HEK293 (cell line): ENCODE measurements around the gene SLC51B.

Source experiments
- CTCF ChIA-PET: fragments of 350-600 bp; formaldehyde crosslinking; extraction: SDS; loops from one replicate; lab custom pipeline; 2021; ENCODE audit warnings: antibody characterized with exemption; lab: Yijun Ruan, JAX
- POLR2A ChIA-PET: fragments of 300-600 bp; formaldehyde crosslinking; extraction: SDS; loops from one replicate; lab custom pipeline; 2020; ENCODE audit warnings: antibody characterized with exemption, inconsistent platforms; lab: Yijun Ruan, JAX
- H3K27ac ChIP-seq: fragments of 200-500 bp; sonication (Bioruptor generic); 2 replicates; pipeline ENCODE4 v1.5.1; 2014; ENCODE audit warnings: low read depth, low read length, control low read depth, inconsistent platforms; ENCODE audit errors: extremely low read depth
- H3K36me3 ChIP-seq, 2 experiments: fragments of 200-500 bp in 1 of 2; sonication (Bioruptor generic) in 1 of 2; 1 replicate in 1 of 2; 2 replicates in 1 of 2; pipeline ENCODE4 v1.5.1; 2014 to 2017; ENCODE audit warnings: inconsistent platforms in 2 of 2, low read length in 2 of 2; ENCODE audit not compliant: control insufficient read depth in 2 of 2, insufficient read depth in 1 of 2
- H3K4me1 ChIP-seq: fragments of 200-500 bp; sonication (Bioruptor generic); 2 replicates; pipeline ENCODE4 v1.5.1; 2014; ENCODE audit warnings: mild to moderate bottlenecking, low read length, inconsistent platforms; ENCODE audit not compliant: control insufficient read depth, insufficient read depth
- H3K4me3 ChIP-seq: 2 replicates; pipeline ENCODE4 v1.5.1; 2011; ENCODE audit warnings: low read depth, mild to moderate bottlenecking, control low read depth, low read length, moderate library complexity
- H3K9me3 ChIP-seq: fragments of 200-500 bp; sonication (Bioruptor generic); 2 replicates; pipeline ENCODE4 v1.5.1; 2014; ENCODE audit warnings: low read depth, low read length, inconsistent platforms; ENCODE audit not compliant: control insufficient read depth, insufficient read depth
- EGR2 ChIP-seq: fragments of 450-650 bp; formaldehyde crosslinking; IDR thresholded peaks from 2 replicates; pipeline ENCODE4 v1.5.1; 2016; ENCODE audit warnings: low read depth, missing biosample characterization, missing genetic modification characterization
- FEZF1 ChIP-seq: fragments of 450-650 bp; formaldehyde crosslinking; IDR thresholded peaks from 2 replicates; pipeline ENCODE4 v1.5.1; 2016; ENCODE audit warnings: missing biosample characterization, missing genetic modification characterization
- GLI2 ChIP-seq: fragments of 450-650 bp; formaldehyde crosslinking; IDR thresholded peaks from 2 replicates; pipeline ENCODE4; 2017; ENCODE audit warnings: missing biosample characterization, missing genetic modification characterization, low read depth, borderline replicate concordance
- GLI4 ChIP-seq: fragments of 450-650 bp; formaldehyde crosslinking; IDR thresholded peaks from 2 replicates; pipeline ENCODE4 v1.5.1; 2016; ENCODE audit warnings: missing biosample characterization, missing genetic modification characterization
- GLIS1 ChIP-seq: fragments of 450-650 bp; formaldehyde crosslinking; IDR thresholded peaks from 2 replicates; pipeline ENCODE4 v1.5.1; 2016; ENCODE audit warnings: missing biosample characterization, missing genetic modification characterization
- IKZF3 ChIP-seq: fragments of 450-650 bp; IDR thresholded peaks from 2 replicates; pipeline ENCODE4 v1.5.0; 2018; ENCODE audit warnings: missing biosample characterization, mild to moderate bottlenecking, missing genetic modification characterization, moderate library complexity
- KLF16 ChIP-seq: fragments of 450-650 bp; formaldehyde crosslinking; IDR thresholded peaks from 2 replicates; pipeline ENCODE4 v1.5.1; 2017; ENCODE audit warnings: missing biosample characterization, missing genetic modification characterization
- OVOL3 ChIP-seq: fragments of 450-650 bp; formaldehyde crosslinking; IDR thresholded peaks from 2 replicates; pipeline ENCODE4 v1.5.1; 2016; ENCODE audit warnings: missing biosample characterization, missing genetic modification characterization
- SCRT2 ChIP-seq: fragments of 450-650 bp; formaldehyde crosslinking; IDR thresholded peaks from 2 replicates; pipeline ENCODE4 v1.5.1; 2016; ENCODE audit warnings: missing biosample characterization, missing genetic modification characterization
- TCF7L2 ChIP-seq: IDR thresholded peaks from 2 replicates; pipeline ENCODE4 v1.6.1; 2011; ENCODE audit warnings: low read depth, mild to moderate bottlenecking, inconsistent platforms, low read length, moderate library complexity, borderline replicate concordance
- TSHZ1 ChIP-seq: fragments of 450-650 bp; formaldehyde crosslinking; IDR thresholded peaks from 2 replicates; pipeline ENCODE4 v1.5.1; 2016; ENCODE audit warnings: missing biosample characterization, missing genetic modification characterization, borderline replicate concordance
- WT1 ChIP-seq: fragments of 450-650 bp; formaldehyde crosslinking; IDR thresholded peaks from 2 replicates; pipeline ENCODE4 v1.5.1; 2016; ENCODE audit warnings: missing biosample characterization, missing genetic modification characterization
- YY2 ChIP-seq: fragments of 450-650 bp; formaldehyde crosslinking; IDR thresholded peaks from 2 replicates; pipeline ENCODE4 v1.5.1; 2016; ENCODE audit warnings: missing biosample characterization, missing genetic modification characterization
- ZFP69B ChIP-seq: fragments of 450-650 bp; formaldehyde crosslinking; IDR thresholded peaks from 2 replicates; pipeline ENCODE4 v1.5.1; 2016; ENCODE audit warnings: missing biosample characterization, missing genetic modification characterization
- ZNF146 ChIP-seq: fragments of 450-650 bp; formaldehyde crosslinking; IDR thresholded peaks from 2 replicates; pipeline ENCODE4 v1.5.1; 2016; ENCODE audit warnings: missing biosample characterization, missing genetic modification characterization
- ZNF16 ChIP-seq: fragments of 450-650 bp; formaldehyde crosslinking; IDR thresholded peaks from 2 replicates; pipeline ENCODE4 v1.5.1; 2016; ENCODE audit warnings: low read depth, missing biosample characterization, missing genetic modification characterization
- ZNF211 ChIP-seq: fragments of 450-650 bp; formaldehyde crosslinking; IDR thresholded peaks from 2 replicates; pipeline ENCODE4 v1.5.1; 2016; ENCODE audit warnings: low read depth, missing biosample characterization, missing genetic modification characterization
- ZNF530 ChIP-seq: fragments of 450-650 bp; formaldehyde crosslinking; IDR thresholded peaks from 2 replicates; pipeline ENCODE4 v1.5.1; 2016; ENCODE audit warnings: low read depth, missing biosample characterization, missing genetic modification characterization
- ZNF654 ChIP-seq: fragments of 450-650 bp; formaldehyde crosslinking; IDR thresholded peaks from 2 replicates; pipeline ENCODE4 v1.5.1; 2016; ENCODE audit warnings: low read depth, missing biosample characterization, missing genetic modification characterization
- ZNF707 ChIP-seq: fragments of 450-650 bp; formaldehyde crosslinking; IDR thresholded peaks from 2 replicates; pipeline ENCODE4 v1.5.1; 2016; ENCODE audit warnings: missing biosample characterization, missing genetic modification characterization
- ZNF76 ChIP-seq: fragments of 450-650 bp; formaldehyde crosslinking; IDR thresholded peaks from 2 replicates; pipeline ENCODE4; 2016; ENCODE audit warnings: low read depth, missing biosample characterization, missing genetic modification characterization, borderline replicate concordance
- ZSCAN23 ChIP-seq: fragments of 450-650 bp; formaldehyde crosslinking; IDR thresholded peaks from 2 replicates; pipeline ENCODE4 v1.5.1; 2016; ENCODE audit warnings: missing biosample characterization, missing genetic modification characterization
- ZSCAN30 ChIP-seq: fragments of 450-650 bp; IDR thresholded peaks from 2 replicates; pipeline ENCODE4 v1.5.1; 2018; ENCODE audit warnings: missing biosample characterization, mild to moderate bottlenecking, missing genetic modification characterization, moderate library complexity
- ZSCAN5A ChIP-seq: fragments of 450-650 bp; formaldehyde crosslinking; IDR thresholded peaks from 2 replicates; pipeline ENCODE4 v1.5.1; 2016; ENCODE audit warnings: missing biosample characterization, missing genetic modification characterization
- TF ChIP-seq, protein P1 (sequence below): fragments of 450-650 bp; formaldehyde crosslinking; IDR thresholded peaks from 2 replicates; pipeline ENCODE4 v1.5.1; 2017; ENCODE audit warnings: missing biosample characterization, missing genetic modification characterization
- TF ChIP-seq, protein P2 (sequence below): fragments of 450-650 bp; formaldehyde crosslinking; IDR thresholded peaks from 2 replicates; pipeline ENCODE4 v1.5.1; 2016; ENCODE audit warnings: missing biosample characterization, missing genetic modification characterization, low read depth
- TF ChIP-seq, protein P3 (sequence below): fragments of 450-650 bp; formaldehyde crosslinking; IDR thresholded peaks from 2 replicates; pipeline ENCODE4 v1.5.1; 2016; ENCODE audit warnings: missing biosample characterization, missing genetic modification characterization

The SLC51B gene

DNA sequence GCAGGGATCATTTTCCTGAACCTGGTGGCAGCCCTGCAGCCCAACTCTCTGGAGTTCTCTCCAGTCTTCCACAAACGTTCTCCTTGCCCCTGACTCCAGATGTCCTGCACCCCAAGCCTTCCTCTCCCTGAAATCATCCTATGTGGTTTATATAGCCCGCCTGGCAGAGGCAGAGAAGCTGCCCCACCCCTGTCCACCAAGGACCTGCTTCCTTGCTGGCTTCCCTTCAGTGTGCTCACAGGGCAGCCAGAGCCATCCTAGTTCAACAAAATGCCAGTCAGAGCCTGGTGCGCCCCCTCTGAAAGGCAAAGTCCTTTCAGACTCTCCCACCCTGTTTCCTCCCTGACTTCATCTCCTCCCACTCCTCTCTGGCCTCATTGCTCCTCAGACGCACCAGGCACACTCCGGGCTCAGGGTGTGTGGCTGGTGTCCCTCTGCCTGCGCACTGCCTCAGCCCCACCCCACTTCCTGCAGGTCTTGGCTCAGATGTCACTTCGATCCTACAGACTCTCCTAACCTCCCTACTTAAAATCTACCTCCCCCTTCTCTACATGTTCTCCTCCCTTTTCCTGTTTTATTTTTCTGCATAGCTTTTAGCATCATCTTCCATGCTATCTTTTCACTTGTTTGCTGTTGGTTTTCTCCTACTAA lies 37.2 kb downstream of the SLC51B start (continued):
- TF ChIP-seq, protein P1, sequence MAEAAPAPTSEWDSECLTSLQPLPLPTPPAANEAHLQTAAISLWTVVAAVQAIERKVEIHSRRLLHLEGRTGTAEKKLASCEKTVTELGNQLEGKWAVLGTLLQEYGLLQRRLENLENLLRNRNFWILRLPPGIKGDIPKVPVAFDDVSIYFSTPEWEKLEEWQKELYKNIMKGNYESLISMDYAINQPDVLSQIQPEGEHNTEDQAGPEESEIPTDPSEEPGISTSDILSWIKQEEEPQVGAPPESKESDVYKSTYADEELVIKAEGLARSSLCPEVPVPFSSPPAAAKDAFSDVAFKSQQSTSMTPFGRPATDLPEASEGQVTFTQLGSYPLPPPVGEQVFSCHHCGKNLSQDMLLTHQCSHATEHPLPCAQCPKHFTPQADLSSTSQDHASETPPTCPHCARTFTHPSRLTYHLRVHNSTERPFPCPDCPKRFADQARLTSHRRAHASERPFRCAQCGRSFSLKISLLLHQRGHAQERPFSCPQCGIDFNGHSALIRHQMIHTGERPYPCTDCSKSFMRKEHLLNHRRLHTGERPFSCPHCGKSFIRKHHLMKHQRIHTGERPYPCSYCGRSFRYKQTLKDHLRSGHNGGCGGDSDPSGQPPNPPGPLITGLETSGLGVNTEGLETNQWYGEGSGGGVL (tag by site-specific recombination) = peak; percentile 70

DNA sequence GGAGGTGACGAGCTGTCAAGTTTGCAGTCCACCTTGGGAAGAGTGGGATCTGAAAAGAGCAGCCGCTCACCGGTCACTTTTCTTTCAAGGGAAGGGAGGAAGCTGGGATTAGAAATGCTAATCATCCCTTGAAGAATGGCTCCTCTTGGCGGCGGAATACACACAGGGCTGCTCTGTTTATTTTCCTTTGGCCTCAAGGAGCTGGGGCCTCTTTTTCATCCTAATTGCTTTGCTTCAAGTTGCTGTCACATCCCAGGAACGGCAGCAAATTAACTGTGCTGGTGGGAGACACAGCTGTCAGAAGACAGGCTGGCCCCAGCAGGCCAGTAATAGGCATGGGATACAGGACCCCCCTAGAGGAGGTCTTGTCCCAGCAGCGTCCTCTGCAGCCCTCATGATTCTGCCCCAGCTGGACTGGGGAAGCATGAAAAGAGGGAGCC lies 38.1 kb downstream of the SLC51B start:
- POLR2A ChIA-PET = no interaction called here
- no peak overlapping the region for H3K4me3 ChIP-seq
- peak; percentile 70 for TF ChIP-seq WT1
- TF ChIP-seq ZNF146 (tag by site-specific recombination) = no peak
- no peak for TF ChIP-seq ZNF76 (tag by site-specific recombination)
- TF ChIP-seq GLI2 = no peak
- no peak for TF ChIP-seq ZNF211 (tag by site-specific recombination)
- TF ChIP-seq ZNF530 (tag by site-specific recombination) = no peak
- TF ChIP-seq YY2 (tag by site-specific recombination) = no peak
- no peak for TF ChIP-seq GLI4 (tag by site-specific recombination)
- TF ChIP-seq OVOL3 = no peak
- TF ChIP-seq, protein P2, sequence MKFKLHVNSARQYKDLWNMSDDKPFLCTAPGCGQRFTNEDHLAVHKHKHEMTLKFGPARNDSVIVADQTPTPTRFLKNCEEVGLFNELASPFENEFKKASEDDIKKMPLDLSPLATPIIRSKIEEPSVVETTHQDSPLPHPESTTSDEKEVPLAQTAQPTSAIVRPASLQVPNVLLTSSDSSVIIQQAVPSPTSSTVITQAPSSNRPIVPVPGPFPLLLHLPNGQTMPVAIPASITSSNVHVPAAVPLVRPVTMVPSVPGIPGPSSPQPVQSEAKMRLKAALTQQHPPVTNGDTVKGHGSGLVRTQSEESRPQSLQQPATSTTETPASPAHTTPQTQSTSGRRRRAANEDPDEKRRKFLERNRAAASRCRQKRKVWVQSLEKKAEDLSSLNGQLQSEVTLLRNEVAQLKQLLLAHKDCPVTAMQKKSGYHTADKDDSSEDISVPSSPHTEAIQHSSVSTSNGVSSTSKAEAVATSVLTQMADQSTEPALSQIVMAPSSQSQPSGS = no peak
- TF ChIP-seq EGR2 (tag by site-specific recombination) = no peak
- TF ChIP-seq ZNF16 (tag by site-specific recombination) = no peak
- TF ChIP-seq ZSCAN30 (tag by site-specific recombination) = peak; percentile 51; the same call in 1 of the 2 replicates
- TF ChIP-seq FEZF1 (tag by site-specific recombination) = peak; percentile 87
- no peak for TF ChIP-seq ZSCAN5A
- TF ChIP-seq ZNF707 = no peak
- peak; percentile 67 for TF ChIP-seq GLIS1 (tag by site-specific recombination)
- TF ChIP-seq ZFP69B (tag by site-specific recombination) = no peak
- TF ChIP-seq KLF16 = no peak
- peak; percentile 47 for TF ChIP-seq IKZF3 (tag by site-specific recombination)
- no peak for TF ChIP-seq ZSCAN23 (tag by site-specific recombination)
- TF ChIP-seq, protein P3, sequence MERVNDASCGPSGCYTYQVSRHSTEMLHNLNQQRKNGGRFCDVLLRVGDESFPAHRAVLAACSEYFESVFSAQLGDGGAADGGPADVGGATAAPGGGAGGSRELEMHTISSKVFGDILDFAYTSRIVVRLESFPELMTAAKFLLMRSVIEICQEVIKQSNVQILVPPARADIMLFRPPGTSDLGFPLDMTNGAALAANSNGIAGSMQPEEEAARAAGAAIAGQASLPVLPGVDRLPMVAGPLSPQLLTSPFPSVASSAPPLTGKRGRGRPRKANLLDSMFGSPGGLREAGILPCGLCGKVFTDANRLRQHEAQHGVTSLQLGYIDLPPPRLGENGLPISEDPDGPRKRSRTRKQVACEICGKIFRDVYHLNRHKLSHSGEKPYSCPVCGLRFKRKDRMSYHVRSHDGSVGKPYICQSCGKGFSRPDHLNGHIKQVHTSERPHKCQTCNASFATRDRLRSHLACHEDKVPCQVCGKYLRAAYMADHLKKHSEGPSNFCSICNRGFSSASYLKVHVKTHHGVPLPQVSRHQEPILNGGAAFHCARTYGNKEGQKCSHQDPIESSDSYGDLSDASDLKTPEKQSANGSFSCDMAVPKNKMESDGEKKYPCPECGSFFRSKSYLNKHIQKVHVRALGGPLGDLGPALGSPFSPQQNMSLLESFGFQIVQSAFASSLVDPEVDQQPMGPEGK (tag by site-specific recombination) = no peak
- peak; percentile 42 for TF ChIP-seq ZNF654 (tag by site-specific recombination)
- TF ChIP-seq TSHZ1 (tag by site-specific recombination) = no peak
- no peak for TF ChIP-seq SCRT2 (tag by site-specific recombination)
- TF ChIP-seq TCF7L2 = peak; percentile 66; the same call in 1 of the 2 replicates

More for the DNA sequence above, 38.1 kb downstream of the SLC51B start:
- Histone ChIP-seq H3K9me3 (no peaks in the 10 kb centered on the region), H3K4me1 (peaks cover 9% of the 10 kb centered on the region), H3K36me3 (no peaks in the 10 kb centered on the region), H3K27ac (no peak overlapping the region)
- CTCF ChIA-PET = interaction anchor here (0.7 to 8.2 kb wide), 12 partner anchors 12 to 355 kb away, joined by 3 to 94 read pairs (median 4); no protein-coding TSS in a partner anchor
